Effector memory CD4-positive, alpha-beta T cell (primary cell): Measurements from ENCODE around the gene STYK1.

Experiments
- DNase-seq, 3 donors: peaks; one replicate each; pipeline ENCODE4 v3.0.0-alpha.2; 2020
- H3K27ac ChIP-seq: 2 replicates; pipeline ENCODE4 v1.7.0; 2013; ENCODE audit warnings: mild to moderate bottlenecking, low read length, moderate library complexity; ENCODE audit not compliant: insufficient read depth, poor library complexity, severe bottlenecking
- H3K27me3 ChIP-seq: replicated peaks from 2 replicates; pipeline ENCODE4 v1.7.0; 2013; ENCODE audit warnings: mild to moderate bottlenecking, low read length; ENCODE audit not compliant: insufficient read depth, control insufficient read depth, poor library complexity, severe bottlenecking
- H3K36me3 ChIP-seq: 2 replicates; pipeline ENCODE4 v1.7.0; 2013; ENCODE audit warnings: mild to moderate bottlenecking, low read length, moderate library complexity; ENCODE audit not compliant: control insufficient read depth, insufficient read depth
- H3K4me1 ChIP-seq: 2 replicates; pipeline ENCODE4 v1.7.0; 2013; ENCODE audit warnings: low read length, mild to moderate bottlenecking; ENCODE audit not compliant: control insufficient read depth, insufficient read depth, poor library complexity, severe bottlenecking
- H3K4me3 ChIP-seq: 2 replicates; pipeline ENCODE4 v1.7.0; 2013; ENCODE audit warnings: low read length, low read depth, mild to moderate bottlenecking; ENCODE audit not compliant: insufficient read depth, poor library complexity, severe bottlenecking
- H3K9me3 ChIP-seq: 2 replicates; pipeline ENCODE4 v1.7.0; 2013; ENCODE audit warnings: mild to moderate bottlenecking, low read length, moderate library complexity; ENCODE audit not compliant: control insufficient read depth

The STYK1 gene

DNA sequence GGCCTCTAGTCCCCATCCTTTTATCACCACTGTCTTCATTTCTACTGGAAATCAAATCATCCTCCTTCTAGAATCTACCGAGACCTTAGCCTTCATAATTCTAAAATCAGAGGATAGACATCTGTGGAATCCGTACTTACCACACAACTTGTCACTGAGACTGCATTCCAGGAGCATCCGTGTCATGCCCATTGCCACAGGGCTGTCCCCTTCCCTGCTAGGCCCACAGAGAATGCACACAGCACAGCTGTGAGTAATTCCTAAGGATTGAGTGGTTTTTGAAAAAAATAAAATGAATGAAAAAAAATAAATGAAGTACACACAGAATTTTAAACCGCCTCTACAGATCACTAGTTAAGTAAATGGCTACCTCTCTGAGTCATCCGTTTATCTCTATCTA lies 39.4 kb downstream of the STYK1 start:
- no peak overlapping the region for H3K27ac ChIP-seq
- H3K4me3 ChIP-seq, result no peak overlapping the region
- H3K27me3 ChIP-seq, result no peaks in the 10 kb centered on the region
- no peaks in the 10 kb centered on the region for H3K4me1 ChIP-seq
- no peaks in the 10 kb centered on the region for H3K9me3 ChIP-seq
- DNase-seq, result no peak
- no peaks in the 10 kb centered on the region for H3K36me3 ChIP-seq

DNA sequence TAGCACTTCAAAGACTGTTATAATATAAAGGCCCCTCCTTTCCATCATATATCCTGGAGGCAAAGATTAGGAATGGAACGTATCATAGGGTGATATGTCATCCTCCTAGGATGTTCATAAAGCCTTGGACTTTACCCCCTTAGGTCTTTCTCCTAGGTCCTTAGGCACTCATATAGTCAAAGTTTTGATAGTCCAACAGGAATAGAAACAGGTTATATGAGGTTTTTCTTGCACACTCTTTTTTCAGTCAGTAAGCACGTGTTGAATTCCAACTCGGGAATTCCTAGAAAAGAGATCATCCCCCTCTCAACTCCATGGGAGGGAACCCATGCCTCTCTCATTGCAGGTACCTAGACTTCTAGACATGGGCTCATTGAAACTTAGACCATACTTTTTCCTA lies 40.3 kb downstream of the STYK1 start:
- no peak for DNase-seq
- Histone ChIP-seq H3K4me3 (no peak overlapping the region), H3K27me3 (no peaks in the 10 kb centered on the region), H3K36me3 (no peaks in the 10 kb centered on the region), H3K4me1 (no peaks in the 10 kb centered on the region), H3K27ac (no peak overlapping the region), H3K9me3 (no peaks in the 10 kb centered on the region)

DNA sequence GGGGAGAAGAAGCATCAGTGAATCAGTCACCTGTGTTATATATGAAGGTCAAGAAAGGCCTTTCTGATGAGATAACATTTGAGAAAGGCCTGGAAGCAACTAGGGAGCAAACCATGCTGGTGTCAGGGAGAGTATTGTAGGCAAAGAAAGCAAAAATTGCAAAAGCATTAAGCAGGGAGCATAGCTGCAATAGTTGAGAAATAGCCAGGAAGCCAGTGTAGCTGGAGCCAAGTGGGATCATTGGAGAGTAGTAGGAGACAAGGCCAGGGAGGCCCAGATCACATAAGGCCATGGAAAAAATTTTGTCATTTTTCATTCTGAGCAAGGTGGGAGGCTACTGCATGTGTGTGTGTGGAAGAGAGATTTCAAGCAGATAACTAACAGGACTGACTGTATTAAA lies 41.6 kb downstream of the STYK1 start:
- Histone ChIP-seq H3K4me3 (no peak overlapping the region), H3K27ac (no peak overlapping the region), H3K9me3 (no peaks in the 10 kb centered on the region), H3K4me1 (no peaks in the 10 kb centered on the region), H3K36me3 (no peaks in the 10 kb centered on the region), H3K27me3 (no peaks in the 10 kb centered on the region)
- no peak for DNase-seq

DNA sequence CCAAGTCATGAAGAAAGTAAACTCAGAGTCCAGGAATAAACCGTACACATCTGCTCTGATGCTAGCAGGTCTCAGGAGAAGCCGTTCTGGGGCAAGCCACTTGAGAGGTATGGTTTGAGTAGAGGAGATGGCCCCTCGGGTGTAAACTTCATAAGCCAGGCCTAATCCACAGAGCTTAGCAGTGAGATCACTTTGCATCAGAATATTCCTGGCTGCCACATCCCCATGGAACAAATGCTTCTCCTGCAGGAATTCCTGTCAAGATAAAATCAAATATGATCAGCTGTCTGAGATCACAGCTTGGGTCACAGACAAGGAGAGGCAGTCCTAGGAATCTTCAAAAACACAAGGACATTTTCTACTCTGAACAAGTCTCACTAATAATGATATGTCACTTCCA lies 49.2 kb downstream of the STYK1 start:
- no peak overlapping the region for H3K4me3 ChIP-seq
- H3K27me3 ChIP-seq, result no peaks in the 10 kb centered on the region
- H3K9me3 ChIP-seq, result no peaks in the 10 kb centered on the region
- no peaks in the 10 kb centered on the region for H3K36me3 ChIP-seq
- no peaks in the 10 kb centered on the region for H3K4me1 ChIP-seq
- H3K27ac ChIP-seq, result no peak overlapping the region
- no peak for DNase-seq

DNA sequence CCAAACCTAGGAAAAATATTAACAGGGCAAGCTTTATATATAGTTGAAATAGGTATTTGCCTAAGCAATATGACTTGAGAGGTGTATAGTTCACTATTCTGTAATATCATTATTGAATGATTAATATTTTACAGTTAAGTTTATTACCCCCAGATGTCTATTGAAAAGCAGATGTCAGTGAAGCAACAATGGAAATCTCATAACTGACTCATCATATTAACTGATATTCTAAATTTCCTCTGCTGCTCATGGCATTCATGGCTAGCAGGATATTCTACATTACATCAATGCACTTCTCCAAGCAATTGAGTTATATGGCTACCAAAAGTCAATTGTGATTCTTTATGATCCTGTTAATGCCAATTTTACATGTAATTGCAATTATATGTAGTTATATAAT lies 50.7 kb downstream of the STYK1 start:
- H3K9me3 ChIP-seq, result no peaks in the 10 kb centered on the region
- DNase-seq, result no peak
- no peak overlapping the region for H3K27ac ChIP-seq
- no peaks in the 10 kb centered on the region for H3K36me3 ChIP-seq
- H3K4me3 ChIP-seq, result no peak overlapping the region
- no peaks in the 10 kb centered on the region for H3K27me3 ChIP-seq
- no peaks in the 10 kb centered on the region for H3K4me1 ChIP-seq

DNA sequence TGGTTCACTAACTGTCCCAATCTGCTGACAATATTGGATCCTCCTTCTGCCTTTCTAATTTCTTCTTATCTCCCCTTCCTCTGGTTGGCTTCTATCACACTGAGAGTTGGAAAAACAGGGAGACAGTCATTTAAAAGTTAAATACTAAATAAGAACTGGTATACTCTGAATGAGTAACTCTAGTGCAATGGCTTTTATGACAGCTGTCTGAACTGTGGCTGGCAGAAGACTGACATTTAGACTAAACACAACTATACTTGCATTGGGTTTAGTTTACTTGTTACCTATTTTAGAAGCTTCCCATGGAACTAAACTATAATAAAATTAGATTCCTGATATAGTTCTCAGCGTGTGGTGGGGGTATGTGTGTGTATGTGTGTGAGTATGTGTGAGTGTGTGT lies 52.6 kb downstream of the STYK1 start:
- Histone ChIP-seq H3K4me1 (no peaks in the 10 kb centered on the region), H3K4me3 (no peak overlapping the region), H3K27me3 (no peaks in the 10 kb centered on the region), H3K36me3 (no peaks in the 10 kb centered on the region), H3K9me3 (no peaks in the 10 kb centered on the region), H3K27ac (no peak overlapping the region)
- DNase-seq, result no peak

DNA sequence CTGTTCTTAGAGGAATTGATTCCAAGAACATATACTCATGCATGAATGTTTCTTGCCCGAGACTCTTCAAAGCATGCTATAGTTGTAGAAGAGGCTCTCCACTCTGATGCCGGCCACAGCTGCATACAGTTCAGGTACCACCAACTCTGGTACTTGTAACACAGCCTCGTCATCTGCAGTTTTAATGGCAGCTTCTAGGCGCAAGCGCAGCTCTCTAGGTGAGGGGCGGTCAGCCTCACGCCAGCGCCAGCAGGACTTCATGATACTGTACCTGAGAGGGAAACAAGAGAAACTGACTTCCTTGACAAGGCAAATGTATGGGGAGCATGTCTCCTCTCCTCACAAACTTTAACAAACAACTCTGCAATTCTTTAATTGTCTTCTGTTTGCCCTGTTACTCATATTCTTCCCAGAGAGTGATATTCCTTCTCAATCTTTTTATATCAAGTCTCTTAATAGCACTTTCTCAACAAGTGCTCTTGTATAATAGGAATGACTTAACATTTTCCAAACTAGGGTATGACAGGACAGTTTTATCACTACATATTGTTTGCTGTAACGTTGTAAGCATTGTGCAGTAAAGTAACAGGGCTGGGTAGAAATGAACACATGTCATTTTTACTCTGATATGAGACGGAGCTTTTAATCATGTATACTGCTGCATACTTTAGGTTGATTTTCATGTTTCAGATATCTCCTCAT lies 53.6 kb downstream of the STYK1 start:
- Histone ChIP-seq H3K27me3 (no peaks in the 10 kb centered on the region), H3K27ac (no peak overlapping the region), H3K4me3 (no peak overlapping the region), H3K36me3 (no peaks in the 10 kb centered on the region), H3K4me1 (no peaks in the 10 kb centered on the region), H3K9me3 (no peaks in the 10 kb centered on the region)
- DNase-seq, result no peak

DNA sequence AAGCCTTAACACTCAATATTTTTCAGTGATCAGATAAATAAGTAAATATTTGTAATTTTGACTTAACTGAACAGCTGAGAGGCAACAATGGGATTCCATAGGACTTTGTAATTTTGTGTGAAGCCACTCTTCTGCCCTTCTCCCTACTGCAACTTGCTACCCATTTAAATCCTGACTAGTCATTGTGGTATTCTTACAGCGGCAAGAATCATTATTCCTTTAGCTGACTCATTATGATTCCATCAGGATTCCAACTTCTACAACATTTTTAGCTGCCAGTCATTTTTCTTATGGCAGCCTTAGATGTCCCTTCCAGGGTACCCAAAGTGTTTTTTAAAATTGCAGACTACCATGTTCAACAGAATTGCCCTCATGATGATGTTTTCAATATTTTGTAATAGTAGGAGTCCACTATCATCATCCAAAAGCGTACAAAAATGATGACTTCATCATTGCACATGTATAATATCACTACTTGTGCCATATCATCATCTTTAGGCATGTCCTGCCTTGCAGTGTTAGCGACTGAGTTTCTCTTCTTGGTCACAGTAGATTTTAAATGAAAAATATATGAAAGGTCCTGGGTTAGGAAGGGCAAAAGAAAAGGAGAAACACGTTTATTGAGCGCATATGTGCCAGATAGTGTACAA lies 55.4 kb downstream of the STYK1 start:
- no peak for DNase-seq
- no peaks in the 10 kb centered on the region for H3K36me3 ChIP-seq
- H3K27me3 ChIP-seq, result no peaks in the 10 kb centered on the region
- no peak overlapping the region for H3K27ac ChIP-seq
- no peaks in the 10 kb centered on the region for H3K4me1 ChIP-seq
- H3K9me3 ChIP-seq, result no peaks in the 10 kb centered on the region
- H3K4me3 ChIP-seq, result no peak overlapping the region

DNA sequence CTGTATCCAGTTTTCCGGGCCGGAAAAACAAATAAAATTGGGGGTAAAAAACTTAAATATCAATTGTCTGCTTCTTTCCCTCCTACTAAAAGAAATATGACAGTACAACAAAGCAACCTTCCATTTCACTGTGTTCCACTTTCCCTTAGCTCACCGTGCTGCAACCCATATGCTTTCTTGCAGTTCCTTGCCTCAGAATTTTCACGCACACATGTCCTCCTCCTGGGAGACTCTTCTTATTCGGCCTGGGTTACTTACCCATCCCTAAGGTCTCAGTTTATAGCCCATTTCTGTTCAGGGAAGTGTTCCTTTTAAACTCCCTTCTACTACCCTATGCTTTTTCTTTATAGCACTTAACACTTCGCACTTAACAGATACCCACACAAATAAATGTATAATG lies 56.0 kb downstream of the STYK1 start:
- Histone ChIP-seq H3K9me3 (no peaks in the 10 kb centered on the region), H3K27ac (no peak overlapping the region), H3K4me3 (no peak overlapping the region), H3K4me1 (peaks cover 1% of the 10 kb centered on the region), H3K36me3 (no peaks in the 10 kb centered on the region), H3K27me3 (no peaks in the 10 kb centered on the region)
- no peak for DNase-seq

DNA sequence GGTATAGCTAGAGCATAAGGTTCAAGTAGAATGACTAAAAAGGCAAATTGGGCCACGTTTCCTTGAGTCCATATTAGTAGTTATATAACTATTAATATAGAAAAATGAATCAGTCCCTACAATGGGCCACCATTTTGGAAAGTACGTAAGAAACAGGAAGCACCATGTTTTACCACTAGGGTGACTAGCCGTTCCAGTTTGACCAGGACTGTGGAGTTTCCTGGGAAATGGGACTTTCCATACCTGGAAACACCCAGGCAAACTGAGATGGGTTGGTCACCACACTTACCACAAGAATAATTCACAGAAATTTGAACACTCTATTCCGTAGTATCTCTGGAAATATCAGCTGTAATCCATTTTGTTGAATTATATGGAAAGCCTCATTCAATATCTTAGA lies 58.3 kb downstream of the STYK1 start:
- H3K27me3 ChIP-seq, result no peaks in the 10 kb centered on the region
- no peaks in the 10 kb centered on the region for H3K36me3 ChIP-seq
- no peak overlapping the region for H3K27ac ChIP-seq
- no peak overlapping the region for H3K4me3 ChIP-seq
- no peak for DNase-seq
- no peaks in the 10 kb centered on the region for H3K9me3 ChIP-seq
- H3K4me1 ChIP-seq, result peaks cover 11% of the 10 kb centered on the region
